Muscle layer of duodenum (tissue), 2 donors: ENCODE data around the gene MCCD1.

Source experiments
- H3K27ac ChIP-seq: one replicate; pipeline ENCODE4 v1.7.0; 2013; ENCODE audit warnings: mild to moderate bottlenecking, low read length
- H3K27me3 ChIP-seq: one replicate; pipeline ENCODE4 v1.7.0; 2013; ENCODE audit warnings: low read depth, mild to moderate bottlenecking, control low read depth, low read length
- H3K36me3 ChIP-seq, 2 donors: one replicate each; pipeline ENCODE4 v1.7.0; 2013; ENCODE audit warnings: low read length in 2 of 2, control low read depth in 1 of 2, mild to moderate bottlenecking in 1 of 2; ENCODE audit not compliant: insufficient read depth in 2 of 2, control insufficient read depth in 1 of 2
- H3K4me1 ChIP-seq, 2 donors: one replicate each; pipeline ENCODE4 v1.7.0; 2013; ENCODE audit warnings: low read length in 2 of 2, mild to moderate bottlenecking in 2 of 2, control low read depth in 1 of 2, moderate library complexity in 1 of 2; ENCODE audit not compliant: insufficient read depth in 2 of 2, control insufficient read depth in 1 of 2
- H3K4me3 ChIP-seq, 2 donors: one replicate each; pipeline ENCODE4 v1.7.0; 2013; ENCODE audit warnings: low read length in 2 of 2, low read depth in 1 of 2, mild to moderate bottlenecking in 1 of 2
- H3K9me3 ChIP-seq, 2 donors: one replicate each; pipeline ENCODE4 v1.7.0; 2013; ENCODE audit warnings: low read length in 2 of 2, control low read depth in 1 of 2, mild to moderate bottlenecking in 1 of 2; ENCODE audit not compliant: control insufficient read depth in 1 of 2
- donor health status: healthy.

Gene MCCD1

DNA sequence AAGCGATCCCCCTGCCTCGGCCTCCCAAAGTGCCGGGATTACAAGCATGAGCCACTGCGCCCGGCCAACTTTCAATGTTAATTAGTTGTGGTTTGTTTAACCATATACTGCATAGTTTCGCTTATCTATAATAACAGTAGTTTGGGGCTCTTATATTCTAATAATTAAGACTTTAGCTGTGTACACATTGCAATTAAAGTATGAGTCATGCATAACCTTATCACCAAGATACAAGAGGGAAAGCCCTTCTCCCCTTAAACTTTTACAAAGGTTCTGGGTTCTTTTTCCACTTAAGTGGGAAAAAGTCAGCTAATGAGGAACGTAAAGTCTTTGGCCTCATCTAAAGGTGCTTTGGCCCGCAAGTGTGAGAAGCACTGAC is 3.2 kb upstream of the MCCD1 start:
- Histone ChIP-seq H3K9me3 (no peaks in the 10 kb centered on the region), H3K27ac (no peak overlapping the region), H3K4me1 (no peaks in the 10 kb centered on the region), H3K27me3 (no peaks in the 10 kb centered on the region), H3K36me3 (peaks cover 9 to 10% of the 10 kb centered on the region in 2 donors), H3K4me3 (no peak overlapping the region)

DNA sequence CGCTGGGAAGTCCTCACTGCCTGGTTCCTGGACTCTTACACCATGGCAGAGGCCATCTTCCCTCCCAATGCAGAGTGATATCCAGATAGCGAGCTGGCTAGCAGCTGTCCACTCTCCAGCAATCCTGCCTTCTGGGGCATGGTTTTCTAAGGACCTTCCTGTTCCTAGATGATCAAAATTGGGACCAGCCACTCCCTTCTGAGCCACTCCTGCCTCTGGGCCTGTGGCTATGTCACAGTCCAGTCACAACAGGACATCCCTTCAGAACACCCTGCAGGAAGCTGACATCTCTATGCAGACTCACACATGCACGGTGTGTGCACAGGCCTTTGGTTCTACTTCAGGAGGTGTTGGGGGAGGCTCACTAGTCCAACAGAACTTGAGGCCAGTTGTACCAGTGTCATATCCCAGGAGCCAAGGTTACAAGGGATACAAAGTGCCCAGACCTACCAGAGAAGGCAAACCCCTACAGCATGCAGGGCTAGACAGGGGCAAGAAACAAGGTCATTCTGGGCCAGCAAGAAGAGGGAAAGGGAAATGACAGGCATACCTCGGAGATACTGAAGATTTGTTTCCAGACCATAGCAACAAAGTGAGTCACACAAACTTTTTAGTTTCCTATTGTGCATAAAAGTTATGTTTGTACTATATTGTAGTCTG is 2.7 kb upstream of the MCCD1 start:
- no peaks in the 10 kb centered on the region for H3K9me3 ChIP-seq
- H3K27ac ChIP-seq, result no peak overlapping the region
- H3K4me1 ChIP-seq, result no peaks in the 10 kb centered on the region
- H3K27me3 ChIP-seq, result no peaks in the 10 kb centered on the region
- peaks cover 14 to 16% of the 10 kb centered on the region in 2 donors for H3K36me3 ChIP-seq
- H3K4me3 ChIP-seq, result no peak overlapping the region

- H3K9me3 ChIP-seq, result no peaks in the 10 kb centered on the region
- H3K36me3 ChIP-seq, result peaks cover 23 to 34% of the 10 kb centered on the region in 2 donors
- no peak overlapping the region for H3K27ac ChIP-seq
- H3K27me3 ChIP-seq, result no peaks in the 10 kb centered on the region
- no peak overlapping the region for H3K4me3 ChIP-seq
- H3K4me1 ChIP-seq, result no peaks in the 10 kb centered on the region
Observed at GRCh38 chr6:31528307-31528777, 420 bp upstream of the MCCD1 start.

DNA sequence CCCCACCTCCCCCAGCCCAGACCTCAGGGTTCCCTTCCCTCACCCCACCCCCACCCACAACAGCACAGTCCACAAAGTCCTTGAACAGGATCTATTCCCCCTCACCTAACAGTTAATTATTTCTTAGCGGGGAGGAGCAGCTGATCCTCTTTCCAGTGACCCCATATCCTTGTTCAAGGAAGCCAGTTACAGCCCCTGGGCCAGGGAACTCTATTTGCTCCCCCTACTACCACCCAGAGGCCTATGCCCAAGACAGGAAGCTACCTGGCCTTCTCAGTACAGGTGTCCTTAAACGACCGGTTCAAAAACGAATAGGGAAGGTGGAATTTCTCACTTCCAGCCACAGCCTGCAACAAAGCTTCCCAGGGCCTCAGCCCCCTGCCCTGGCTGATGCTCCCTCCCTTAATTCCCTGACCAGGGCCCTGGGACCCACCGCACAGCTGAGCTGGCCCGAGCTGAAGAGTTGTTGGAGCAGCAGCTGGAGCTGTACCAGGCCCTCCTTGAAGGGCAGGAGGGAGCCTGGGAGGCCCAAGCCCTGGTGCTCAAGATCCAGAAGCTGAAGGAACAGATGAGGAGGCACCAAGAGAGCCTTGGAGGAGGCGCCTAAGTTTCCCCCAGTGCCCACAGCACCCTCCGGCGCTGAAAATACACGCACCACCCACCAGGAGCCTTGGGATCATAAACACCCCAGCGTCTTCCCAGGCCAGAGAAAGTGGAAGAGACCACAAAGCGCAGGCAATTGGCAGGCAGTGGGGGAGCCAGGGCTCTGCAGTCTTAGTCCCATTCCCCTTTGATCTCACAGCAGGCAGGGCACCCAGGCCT is 778 bp downstream of the MCCD1 start:
- no peak overlapping the region for H3K27ac ChIP-seq
- H3K4me3 ChIP-seq, result no peak overlapping the region
- H3K4me1 ChIP-seq, result no peaks in the 10 kb centered on the region
- H3K27me3 ChIP-seq, result no peaks in the 10 kb centered on the region
- H3K36me3 ChIP-seq, result peaks cover 35 to 46% of the 10 kb centered on the region in 2 donors
- no peaks in the 10 kb centered on the region for H3K9me3 ChIP-seq

GRCh38 chr6:31530659-31531058 is 1.9 kb downstream of the MCCD1 start:
- no peaks in the 10 kb centered on the region for H3K9me3 ChIP-seq
- no peaks in the 10 kb centered on the region for H3K27me3 ChIP-seq
- H3K27ac ChIP-seq, result no peak overlapping the region
- no peak overlapping the region for H3K4me3 ChIP-seq
- no peaks in the 10 kb centered on the region for H3K4me1 ChIP-seq
- H3K36me3 ChIP-seq, result peaks cover 46 to 57% of the 10 kb centered on the region in 2 donors

- H3K4me1 ChIP-seq, result no peaks in the 10 kb centered on the region
- no peaks in the 10 kb centered on the region for H3K27me3 ChIP-seq
- peaks cover 51 to 62% of the 10 kb centered on the region in 2 donors for H3K36me3 ChIP-seq
- no peak overlapping the region for H3K4me3 ChIP-seq
- H3K9me3 ChIP-seq, result no peaks in the 10 kb centered on the region
- H3K27ac ChIP-seq, result no peak overlapping the region
Observed at GRCh38 chr6:31531162-31531561, 2.4 kb downstream of the MCCD1 start.

- peaks cover 57 to 70% of the 10 kb centered on the region in 2 donors for H3K36me3 ChIP-seq
- no peaks in the 10 kb centered on the region for H3K4me1 ChIP-seq
- no peak overlapping the region for H3K27ac ChIP-seq
- H3K27me3 ChIP-seq, result no peaks in the 10 kb centered on the region
- H3K4me3 ChIP-seq, result no peak overlapping the region
- no peaks in the 10 kb centered on the region for H3K9me3 ChIP-seq
Observed at GRCh38 chr6:31531771-31532643, 3.2 kb downstream of the MCCD1 start.

DNA sequence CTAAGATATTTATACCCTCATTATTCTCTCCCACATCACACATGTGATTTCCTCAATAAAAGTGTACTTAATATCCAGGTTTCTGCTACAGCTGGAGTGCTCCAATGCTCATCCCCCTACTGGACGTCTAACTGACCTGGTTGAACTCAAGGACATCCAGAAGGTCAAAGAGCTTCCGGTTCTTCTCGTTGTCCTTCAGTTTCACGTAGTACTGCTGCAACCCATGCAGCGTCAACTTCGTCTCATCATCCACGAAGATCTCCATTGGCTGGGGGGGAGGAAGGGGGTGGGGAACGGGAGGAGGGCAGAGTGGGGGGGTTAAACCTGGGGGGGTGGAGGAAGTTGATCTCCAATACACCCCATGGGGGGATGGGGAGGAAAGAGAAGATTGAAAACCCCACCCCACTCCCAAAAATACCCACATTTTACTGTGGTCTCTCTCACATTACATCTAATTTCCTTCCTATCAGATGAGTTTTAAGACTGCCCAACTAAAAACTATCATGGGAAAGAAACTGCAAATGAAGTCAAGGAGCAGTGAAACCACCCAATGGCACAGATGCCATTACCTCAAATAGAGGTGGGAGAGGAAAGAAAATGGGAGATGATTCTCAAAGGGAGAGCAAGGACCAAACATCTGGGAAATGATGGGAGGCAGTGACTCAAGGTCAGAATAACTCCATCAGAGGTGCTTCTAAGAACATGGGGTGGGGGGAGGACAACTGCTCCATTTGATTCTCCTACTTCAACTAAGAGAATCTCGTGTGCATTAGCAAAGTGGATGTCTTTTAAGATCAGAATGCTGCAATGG is 4.1 kb downstream of the MCCD1 start:
- H3K4me1 ChIP-seq, result no peaks in the 10 kb centered on the region
- peaks cover 61 to 74% of the 10 kb centered on the region in 2 donors for H3K36me3 ChIP-seq
- H3K27ac ChIP-seq, result no peak overlapping the region
- no peak overlapping the region for H3K4me3 ChIP-seq
- no peaks in the 10 kb centered on the region for H3K9me3 ChIP-seq
- H3K27me3 ChIP-seq, result no peaks in the 10 kb centered on the region

GRCh38 chr6:31533455-31533841 is 4.7 kb downstream of the MCCD1 start:
- Histone ChIP-seq H3K27me3 (no peaks in the 10 kb centered on the region), H3K4me1 (peaks cover 0 to 2% of the 10 kb centered on the region in 2 donors), H3K9me3 (no peaks in the 10 kb centered on the region), H3K4me3 (no peak overlapping the region), H3K27ac (no peak overlapping the region), H3K36me3 (peaks cover 63 to 80% of the 10 kb centered on the region in 2 donors)

DNA sequence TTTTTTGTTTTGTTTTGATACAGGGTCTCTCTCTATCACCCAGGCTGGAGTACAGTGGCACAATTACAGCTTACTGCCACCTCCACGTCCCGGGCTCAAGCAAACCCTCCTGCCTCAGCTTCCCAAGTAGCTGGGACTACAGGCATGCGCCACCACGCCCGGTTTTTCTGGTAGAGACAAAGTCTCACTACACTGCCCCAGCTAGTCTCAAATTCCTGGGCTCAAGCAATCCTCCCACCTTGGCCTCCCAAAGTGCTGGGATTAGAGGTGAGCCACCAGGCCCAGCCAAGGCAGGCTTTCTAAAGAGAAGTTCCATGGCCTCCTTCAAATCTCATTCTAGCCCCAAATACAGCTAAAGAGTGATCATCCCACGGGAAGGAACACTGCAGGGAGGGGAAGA is 5.2 kb downstream of the MCCD1 start:
- Histone ChIP-seq H3K4me3 (no peak overlapping the region), H3K36me3 (peaks cover 68 to 85% of the 10 kb centered on the region in 2 donors), H3K4me1 (peaks cover 5 to 8% of the 10 kb centered on the region in 2 donors), H3K9me3 (no peaks in the 10 kb centered on the region), H3K27me3 (no peaks in the 10 kb centered on the region), H3K27ac (no peak overlapping the region)
